HFFc6 (cell line): ENCODE data around the gene PSMB10. TPM values are rescaled to one million over a fixed set of nuclear protein-coding genes. Genes with fewer than 3 reads are reported as not detected.

ENCODE experiments used
- DNase-seq: peaks from one replicate; pipeline ENCODE4 v3.0.0-alpha.2; 2018
- H3K27ac Mint-ChIP-seq: 2 replicates; pipeline ENCODE4 v1.8.0; 2020; ENCODE audit warnings: mild to moderate bottlenecking, mixed read lengths
- H3K27me3 Mint-ChIP-seq: 2 replicates; pipeline ENCODE4 v1.8.0; 2021; ENCODE audit warnings: mild to moderate bottlenecking, moderate library complexity, mixed read lengths; ENCODE audit not compliant: insufficient read depth
- H3K36me3 Mint-ChIP-seq: 2 replicates; pipeline ENCODE4 v1.8.0; 2021; ENCODE audit warnings: low read depth, mixed read lengths
- H3K4me1 Mint-ChIP-seq: 2 replicates; pipeline ENCODE4 v1.8.0; 2020; ENCODE audit warnings: low read depth, mixed read lengths
- H3K4me3 Mint-ChIP-seq: 2 replicates; pipeline ENCODE4 v1.8.0; 2020; ENCODE audit warnings: mild to moderate bottlenecking, moderate library complexity, mixed read lengths
- H3K9me3 Mint-ChIP-seq: 2 replicates; pipeline ENCODE4 v1.8.0; 2020; ENCODE audit warnings: mild to moderate bottlenecking, mixed read lengths
- CTCF ChIP-seq: fragments of 200-600 bp; sonication (generic); IDR thresholded peaks from 2 replicates; pipeline ENCODE4 v1.5.0; 2021; ENCODE audit warnings: antibody characterized with exemption, mild to moderate bottlenecking
- total RNA-seq, 6 experiments: library from RNA; stranded (reverse); fragmentation: NEBNext Ultra II Directional; extraction: Animal tissue kit (Norgen Biotek cat#: 25700); gene quantifications; 2 replicates in 1 of 6; 3 replicates in 5 of 6; pipeline ENCODE4 v1.2.3, GENCODE V29; 2021

The PSMB10 gene
- total RNA-seq, 6 experiments from 2014 or later, result 36.3 to 49.7 (median 40.0) TPM

- H3K4me1 Mint-ChIP-seq, result no peaks in the 10 kb centered on the region
- H3K27ac Mint-ChIP-seq, result no peak overlapping the region
- no peak for DNase-seq
- peaks cover 14% of the 10 kb centered on the region; the same call in 1 of the 2 replicates for H3K36me3 Mint-ChIP-seq
- no peak for TF ChIP-seq CTCF
- H3K27me3 Mint-ChIP-seq, result peaks cover 6% of the 10 kb centered on the region
- no peaks in the 10 kb centered on the region for H3K9me3 Mint-ChIP-seq
- no peak overlapping the region for H3K4me3 Mint-ChIP-seq
Measured at GRCh38 chr16:67946128-67946569, 9.5 kb upstream of the PSMB10 start.

GRCh38 chr16:67945392-67945933 is 8.8 kb upstream of the PSMB10 start:
- Mint-ChIP-seq H3K36me3 (peaks cover 14% of the 10 kb centered on the region; the same call in 1 of the 2 replicates), H3K9me3 (no peaks in the 10 kb centered on the region), H3K4me1 (no peaks in the 10 kb centered on the region), H3K4me3 (no peak overlapping the region), H3K27me3 (peaks cover 6% of the 10 kb centered on the region), H3K27ac (no peak overlapping the region)
- TF ChIP-seq CTCF, result no peak
- DNase-seq, result no peak

GRCh38 chr16:67944690-67945391 is 8.2 kb upstream of the PSMB10 start:
- Mint-ChIP-seq H3K4me3 (no peak overlapping the region), H3K36me3 (peaks cover 19% of the 10 kb centered on the region; the same call in 1 of the 2 replicates), H3K27ac (no peak overlapping the region), H3K4me1 (no peaks in the 10 kb centered on the region), H3K27me3 (peaks cover 11% of the 10 kb centered on the region), H3K9me3 (no peaks in the 10 kb centered on the region)
- no peak for DNase-seq
- TF ChIP-seq CTCF, result no peak

GRCh38 chr16:67943619-67944504 is 7.2 kb upstream of the PSMB10 start, which contains the start of gene LCAT:
LCAT (minus strand) TSS chr16:67944120; CDS start chr16:67944101, 19 bp downstream.
- no peaks in the 10 kb centered on the region for H3K4me1 Mint-ChIP-seq
- DNase-seq, result no peak
- no peak within 1 kb of the TSS for H3K4me3 Mint-ChIP-seq
- no peaks in the 10 kb centered on the region for H3K9me3 Mint-ChIP-seq
- peaks cover 13% of the 10 kb centered on the region for H3K27me3 Mint-ChIP-seq
- TF ChIP-seq CTCF, result no peak
- peaks cover 21% of the 10 kb centered on the region; the same call in 1 of the 2 replicates for H3K36me3 Mint-ChIP-seq
- H3K27ac Mint-ChIP-seq, result no peak within 1 kb of the TSS

GRCh38 chr16:67943256-67943618 is 6.6 kb upstream of the PSMB10 start:
- peaks cover 13% of the 10 kb centered on the region for H3K27me3 Mint-ChIP-seq
- no peak for TF ChIP-seq CTCF
- no peak overlapping the region for H3K4me3 Mint-ChIP-seq
- peaks cover 18% of the 10 kb centered on the region; the same call in 1 of the 2 replicates for H3K36me3 Mint-ChIP-seq
- no peak for DNase-seq
- no peaks in the 10 kb centered on the region for H3K4me1 Mint-ChIP-seq
- H3K9me3 Mint-ChIP-seq, result no peaks in the 10 kb centered on the region
- H3K27ac Mint-ChIP-seq, result no peak overlapping the region
